Neural cell (in vitro differentiated cells): ENCODE results near the gene PANK1. TPM values are rescaled to one million over a fixed set of nuclear protein-coding genes. Genes with fewer than 3 reads are reported as not detected.

Experiments used
- H2AFZ ChIP-seq: fragments of 200-600, 300-800 bp; sonication (generic), shearing (Covaris generic); 2 replicates; pipeline ENCODE4 v1.6.0; 2014; ENCODE audit warnings: low read depth, mild to moderate bottlenecking, antibody characterized with exemption, low read length, moderate library complexity
- H3F3A ChIP-seq: fragments of 200-600 bp; shearing (Covaris generic); 2 replicates; pipeline ENCODE4 v1.6.1; 2016; ENCODE audit warnings: mild to moderate bottlenecking, moderate library complexity, mixed read lengths, antibody characterized with exemption, low read length; ENCODE audit not compliant: insufficient read depth, poor library complexity, severe bottlenecking
- H3K27ac ChIP-seq: fragments of 200-600, 300-800 bp; sonication (generic), shearing (Covaris generic); 2 replicates; pipeline ENCODE4 v1.5.1; 2014; ENCODE audit warnings: mild to moderate bottlenecking, low read length, moderate library complexity
- H3K27me3 ChIP-seq: fragments of 300-800, 200-600 bp; sonication (generic), shearing (Covaris generic); 2 replicates; pipeline ENCODE4 v1.6.0; 2014; ENCODE audit warnings: mild to moderate bottlenecking, low read depth, low read length, moderate library complexity; ENCODE audit not compliant: insufficient read depth
- H3K36me3 ChIP-seq: fragments of 300-800, 200-600 bp; sonication (generic), shearing (Covaris generic); 2 replicates; pipeline ENCODE4 v1.5.1; 2014; ENCODE audit warnings: mild to moderate bottlenecking, antibody characterized with exemption, low read length, moderate library complexity; ENCODE audit not compliant: insufficient read depth
- H3K4me2 ChIP-seq: fragments of 300-800, 200-600 bp; sonication (generic), shearing (Covaris generic); 2 replicates; pipeline ENCODE4 v1.6.0; 2014; ENCODE audit warnings: mild to moderate bottlenecking, low read length
- H3K4me3 ChIP-seq: fragments of 300-800, 200-600 bp; sonication (generic), shearing (Covaris generic); 2 replicates; pipeline ENCODE4 v1.5.1; 2014; ENCODE audit warnings: mild to moderate bottlenecking, low read length, moderate library complexity
- H3K79me2 ChIP-seq: fragments of 200-600 bp; shearing (Covaris generic); replicated peaks from 2 replicates; pipeline ENCODE4 v1.6.0; 2014; ENCODE audit warnings: mild to moderate bottlenecking, low read length, moderate library complexity; ENCODE audit not compliant: insufficient read depth
- H3K9ac ChIP-seq: fragments of 300-800, 200-600 bp; sonication (generic), shearing (Covaris generic); 2 replicates; pipeline ENCODE4 v1.6.1; 2016; ENCODE audit warnings: mild to moderate bottlenecking, low read length, mixed read lengths
- H3K9me2 ChIP-seq: fragments of 200-600 bp; shearing (Covaris generic); 2 replicates; pipeline ENCODE4 v1.6.1; 2016; ENCODE audit warnings: mild to moderate bottlenecking, low read length, mixed read lengths; ENCODE audit not compliant: insufficient read depth
- H3K9me3 ChIP-seq: fragments of 200-600, 300-800 bp; sonication (generic), shearing (Covaris generic); 2 replicates; pipeline ENCODE4 v1.6.1; 2016; ENCODE audit warnings: mild to moderate bottlenecking, mixed run types, low read length, moderate library complexity, mixed read lengths
- H4K20me1 ChIP-seq: fragments of 200-600 bp; shearing (Covaris generic); 2 replicates; pipeline ENCODE4 v1.6.1; 2016; ENCODE audit warnings: mild to moderate bottlenecking, mixed run types; ENCODE audit not compliant: insufficient read depth
- CTCF ChIP-seq: fragments of 450-650 bp; IDR thresholded peaks from 2 replicates; pipeline ENCODE4 v1.5.1; 2014; ENCODE audit warnings: antibody characterized with exemption, mild to moderate bottlenecking, moderate library complexity; ENCODE audit not compliant: poor library complexity, severe bottlenecking
- EP300 ChIP-seq: fragments of 450-650 bp; conservative IDR thresholded peaks from 2 replicates; pipeline ENCODE4 v1.6.1; 2014; ENCODE audit warnings: antibody characterized with exemption, mild to moderate bottlenecking, moderate library complexity; ENCODE audit not compliant: poor library complexity, severe bottlenecking
- EZH2 ChIP-seq: fragments of 200-600, 300-800 bp; shearing (Covaris generic), sonication (generic); IDR thresholded peaks from 2 replicates; pipeline ENCODE4 v1.6.1; 2014; ENCODE audit warnings: antibody characterized with exemption, low read length, borderline replicate concordance, mild to moderate bottlenecking; ENCODE audit not compliant: insufficient read depth, poor library complexity, severe bottlenecking
- MXI1 ChIP-seq: fragments of 450-650 bp; conservative IDR thresholded peaks from 2 replicates; pipeline ENCODE4 v1.6.1; 2014; ENCODE audit warnings: antibody characterized with exemption, mild to moderate bottlenecking; ENCODE audit not compliant: poor library complexity, severe bottlenecking
- POLR2AphosphoS5 ChIP-seq: IDR thresholded peaks from 2 replicates; pipeline ENCODE4 v1.6.1; 2012
- RAD21 ChIP-seq: fragments of 450-650 bp; conservative IDR thresholded peaks from 2 replicates; pipeline ENCODE4 v1.6.1; 2014; ENCODE audit warnings: antibody characterized with exemption, mild to moderate bottlenecking, moderate library complexity
- REST ChIP-seq: IDR thresholded peaks from 2 replicates; pipeline ENCODE4 v1.6.1; 2012; ENCODE audit warnings: borderline replicate concordance
- SMC3 ChIP-seq: fragments of 450-650 bp; conservative IDR thresholded peaks from 2 replicates; pipeline ENCODE4 v1.6.1; 2014; ENCODE audit warnings: antibody characterized with exemption, mild to moderate bottlenecking, moderate library complexity; ENCODE audit not compliant: poor library complexity
- TAF1 ChIP-seq: IDR thresholded peaks from 2 replicates; pipeline ENCODE4 v1.6.1; 2012; ENCODE audit warnings: low read depth
- polyA plus RNA-seq: library from polyadenylated mRNA; depleted of rRNA; stranded (reverse); fragments of >200 nt; gene quantifications from 2 replicates; pipeline ENCODE4 v1.2.3, GENCODE V29; 2014

Gene PANK1
- polyA plus RNA-seq, 1 donor from 2014 or later, result 15.4 TPM

GRCh38 chr10:89565180-89565579, 79.9 kb downstream of the PANK1 start:
- H3F3A ChIP-seq, result no peaks in the 10 kb centered on the region
- no peaks in the 10 kb centered on the region for H4K20me1 ChIP-seq
- H3K27me3 ChIP-seq, result no peaks in the 10 kb centered on the region
- no peaks in the 10 kb centered on the region for H3K9me3 ChIP-seq
- no peak overlapping the region for H3K9ac ChIP-seq
- H3K4me3 ChIP-seq, result no peak overlapping the region
- H3K9me2 ChIP-seq, result no peaks in the 10 kb centered on the region
- H3K79me2 ChIP-seq, result no peaks in the 10 kb centered on the region
- no peaks in the 10 kb centered on the region for H3K36me3 ChIP-seq
- no peak for TF ChIP-seq RAD21
- TF ChIP-seq EZH2, result no peak
- no peak for TF ChIP-seq MXI1
- TF ChIP-seq REST, result no peak
- no peak for TF ChIP-seq EP300
- no peak for TF ChIP-seq CTCF
- TF ChIP-seq TAF1, result no peak
- no peak for TF ChIP-seq POLR2AphosphoS5
- no peak for TF ChIP-seq SMC3
- no peak overlapping the region for H3K27ac ChIP-seq
- H2AFZ ChIP-seq, result no peak overlapping the region
- no peak overlapping the region for H3K4me2 ChIP-seq

- Histone ChIP-seq H3K79me2 (no peaks in the 10 kb centered on the region), H3K27ac (no peak overlapping the region), H3K4me2 (no peak overlapping the region), H3F3A (no peaks in the 10 kb centered on the region), H3K27me3 (no peaks in the 10 kb centered on the region), H3K9me3 (no peaks in the 10 kb centered on the region), H3K4me3 (no peak overlapping the region), H3K9me2 (no peaks in the 10 kb centered on the region), H2AFZ (no peak overlapping the region), H4K20me1 (no peaks in the 10 kb centered on the region), H3K9ac (no peak overlapping the region), H3K36me3 (no peaks in the 10 kb centered on the region)
- TF ChIP-seq POLR2AphosphoS5 (no peak), CTCF (peak; percentile 80), TAF1 (no peak), RAD21 (peak; percentile 77), SMC3 (peak; percentile 82), REST (no peak), EP300 (no peak)
Measured at GRCh38 chr10:89563861-89564478, 81.1 kb downstream of the PANK1 start.
